SK-N-SH treated with all-trans-retinoic acid at 6 μM for 48 hours (cell line): Measurements from ENCODE around the gene ABCD1.

ENCODE experiments used
- ARNTL ChIP-seq: fragments of 450-650 bp; formaldehyde crosslinking; IDR thresholded peaks from 2 replicates; pipeline ENCODE4 v1.5.0; 2020; ENCODE audit warnings: low read depth, mild to moderate bottlenecking, moderate library complexity, borderline replicate concordance
- CSRNP3 ChIP-seq: fragments of 250-450 bp; sonication (Bioruptor Pico); IDR thresholded peaks from 2 replicates; pipeline ENCODE4 v1.5.1; 2021; ENCODE audit warnings: mild to moderate bottlenecking, moderate library complexity
- ESRRG ChIP-seq: fragments of 250-450 bp; sonication (Bioruptor Pico); IDR thresholded peaks from 2 replicates; pipeline ENCODE4 v1.6.1; 2021; ENCODE audit warnings: mild to moderate bottlenecking
- GLIS3 ChIP-seq: fragments of 250-450 bp; sonication (Bioruptor Pico); IDR thresholded peaks from 2 replicates; pipeline ENCODE4 v1.5.0; 2020; ENCODE audit warnings: mild to moderate bottlenecking, moderate library complexity
- OSR1 ChIP-seq: fragments of 250-450 bp; sonication (Bioruptor Pico); IDR thresholded peaks from 2 replicates; pipeline ENCODE4 v1.8.0; 2022; ENCODE audit warnings: moderate library complexity, mild to moderate bottlenecking, inconsistent platforms
- PATZ1 ChIP-seq: fragments of 250-450 bp; sonication (Bioruptor Pico); IDR thresholded peaks from 2 replicates; pipeline ENCODE4 v1.8.0; 2020; ENCODE audit warnings: mild to moderate bottlenecking, moderate library complexity, borderline replicate concordance
- RARB ChIP-seq: fragments of 250-450 bp; sonication (Bioruptor Pico); IDR thresholded peaks from 2 replicates; pipeline ENCODE4 v1.8.0; 2021; ENCODE audit warnings: mild to moderate bottlenecking, moderate library complexity
- TOX ChIP-seq: fragments of 250-450 bp; sonication (Bioruptor Pico); IDR thresholded peaks from 2 replicates; pipeline ENCODE4 v1.8.0; 2021; ENCODE audit warnings: mild to moderate bottlenecking, moderate library complexity, borderline replicate concordance
- ZFP30 ChIP-seq: fragments of 450-650 bp; formaldehyde crosslinking; IDR thresholded peaks from 2 replicates; pipeline ENCODE4 v1.5.0; 2022; ENCODE audit warnings: mild to moderate bottlenecking, moderate library complexity
- ZNF565 ChIP-seq: fragments of 450-650 bp; formaldehyde crosslinking; conservative IDR thresholded peaks from 2 replicates; pipeline ENCODE4 v1.5.0; 2020; ENCODE audit warnings: low read depth, mild to moderate bottlenecking, moderate library complexity
- ZNF70 ChIP-seq: fragments of 450-650 bp; formaldehyde crosslinking; IDR thresholded peaks from 2 replicates; pipeline ENCODE4 v1.5.0; 2020; ENCODE audit warnings: mild to moderate bottlenecking, moderate library complexity

- no peak for TF ChIP-seq TOX (CRISPR knock-in tag)
- TF ChIP-seq RARB (CRISPR knock-in tag), result no peak
- TF ChIP-seq GLIS3 (CRISPR knock-in tag), result no peak
- TF ChIP-seq ESRRG, result no peak
- TF ChIP-seq CSRNP3 (CRISPR knock-in tag), result no peak
- TF ChIP-seq PATZ1, result no peak
- TF ChIP-seq ZNF565, result no peak
- no peak for TF ChIP-seq ZFP30 (CRISPR knock-in tag)
- TF ChIP-seq ARNTL, result no peak
- TF ChIP-seq ZNF70 (CRISPR knock-in tag), result no peak
- no peak for TF ChIP-seq OSR1 (CRISPR knock-in tag)
Measured at GRCh38 chrX:153706799-153707198, 17.9 kb upstream of the ABCD1 start.
